ENCODE results near the gene PFKFB3.

DNA sequence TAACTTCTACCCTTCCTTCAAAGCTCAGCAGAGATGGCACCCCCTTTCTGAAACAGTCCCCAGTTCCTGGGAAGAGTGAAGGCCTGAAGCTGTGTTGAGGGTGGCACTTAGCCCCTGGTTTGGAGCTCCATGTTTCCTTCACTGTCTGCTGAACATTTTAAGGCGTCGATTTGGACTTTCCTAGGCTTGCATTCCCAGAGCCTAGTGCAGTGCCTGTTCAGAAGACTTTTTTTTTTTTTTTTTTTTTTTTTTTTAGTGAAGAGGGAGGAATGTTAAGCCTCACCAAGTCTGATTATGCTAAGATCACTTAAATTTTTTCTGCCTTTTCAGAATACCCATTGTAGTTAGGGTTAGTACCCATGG, 97.0 kb downstream of the PFKFB3 start:
- TF ChIP-seq EP300 (IDR thresholded peaks at IDR 0.05): no peak
- TF ChIP-seq POLR2A (IDR thresholded peaks at IDR 0.05): no peak

All from sigmoid colon (tissue), 4 donors.